ENCODE results near the gene BDKRB1. TPM values are rescaled to one million over a fixed set of nuclear protein-coding genes. Genes with fewer than 3 reads are reported as not detected.

The BDKRB1 gene
- total and polyA plus RNA-seq, 2 donors (not counting 1 experiment from before 2014, with no cell fraction given) = 5.4 to 22.5 TPM

- H3K9ac ChIP-seq (ENCODE audit: insufficient read depth, low read length) = no peak overlapping the region
- H4K20me1 ChIP-seq (ENCODE audit: control insufficient read depth, extremely low read depth, insufficient read depth, low read length) = no peaks in the 10 kb centered on the region
- no peak overlapping the region for H3K4me2 ChIP-seq (ENCODE audit: extremely low read depth, insufficient read depth, low read length)
- H3K4me1 ChIP-seq (ENCODE audit: control insufficient read depth, extremely low read depth, insufficient read depth, low read length) = peaks cover 21% of the 10 kb centered on the region
- peak overlapping the region; percentile 50 for H3K27ac ChIP-seq (ENCODE audit: insufficient read depth, low read length)
- H3K36me3 ChIP-seq (ENCODE audit: control insufficient read depth, insufficient read depth, low read length) = peaks cover 2% of the 10 kb centered on the region
- TF ChIP-seq CTCF (conservative IDR thresholded peaks at IDR 0.05 in 1 of 2, IDR thresholded peaks at IDR 0.05 in 1 of 2; ENCODE audit: low read depth in 1 of 2, low read length in 2 of 2) = peak in 1 of 2 donors; percentile 2
- TF ChIP-seq EZH2 (IDR thresholded peaks at IDR 0.05; ENCODE audit: low read length, missing control alignments) = no peak
- H3K27me3 ChIP-seq (ENCODE audit: control insufficient read depth, insufficient read depth, low read length) = no peaks in the 10 kb centered on the region
- no peaks in the 10 kb centered on the region for H3K79me2 ChIP-seq (ENCODE audit: control insufficient read depth, insufficient read depth, low read length)
- no peaks in the 10 kb centered on the region for H3K9me3 ChIP-seq (ENCODE audit: control insufficient read depth, insufficient read depth, low read depth, low read length)
- H2AFZ ChIP-seq (ENCODE audit: low read length) = no peak overlapping the region
- peak; percentile 96 to 98 for DNase-seq (ENCODE audit: low read depth in 2 of 2)
- no peak overlapping the region for H3K4me3 ChIP-seq (replicated peaks in 1 of 4; ENCODE audit: control extremely low read depth in 1 of 4, insufficient read depth in 1 of 4, low read depth in 3 of 4, low read length in 4 of 4)
These were observed 9.5 kb upstream of the BDKRB1 start for GRCh38 chr14:96246539-96246847.

GRCh38 chr14:96247031-96247430 lies 9.0 kb upstream of the BDKRB1 start:
- H3K79me2 ChIP-seq (ENCODE audit: control insufficient read depth, insufficient read depth, low read length) = no peaks in the 10 kb centered on the region
- no peaks in the 10 kb centered on the region for H3K36me3 ChIP-seq (ENCODE audit: control insufficient read depth, insufficient read depth, low read length)
- no peak overlapping the region for H2AFZ ChIP-seq (ENCODE audit: low read length)
- peaks cover 26% of the 10 kb centered on the region for H3K4me1 ChIP-seq (ENCODE audit: control insufficient read depth, extremely low read depth, insufficient read depth, low read length)
- no peak for TF ChIP-seq CTCF (conservative IDR thresholded peaks at IDR 0.05 in 1 of 2, IDR thresholded peaks at IDR 0.05 in 1 of 2; ENCODE audit: low read depth in 1 of 2, low read length in 2 of 2)
- TF ChIP-seq EZH2 (IDR thresholded peaks at IDR 0.05; ENCODE audit: low read length, missing control alignments) = no peak
- no peaks in the 10 kb centered on the region for H3K9me3 ChIP-seq (ENCODE audit: control insufficient read depth, insufficient read depth, low read depth, low read length)
- no peak overlapping the region for H3K9ac ChIP-seq (ENCODE audit: insufficient read depth, low read length)
- H4K20me1 ChIP-seq (ENCODE audit: control insufficient read depth, extremely low read depth, insufficient read depth, low read length) = no peaks in the 10 kb centered on the region
- no peak for DNase-seq (ENCODE audit: low read depth in 2 of 2)
- no peak overlapping the region for H3K4me2 ChIP-seq (ENCODE audit: extremely low read depth, insufficient read depth, low read length)
- H3K27me3 ChIP-seq (ENCODE audit: control insufficient read depth, insufficient read depth, low read length) = no peaks in the 10 kb centered on the region
- no peak overlapping the region for H3K27ac ChIP-seq (ENCODE audit: insufficient read depth, low read length)
- H3K4me3 ChIP-seq (replicated peaks in 1 of 4; ENCODE audit: control extremely low read depth in 1 of 4, insufficient read depth in 1 of 4, low read depth in 3 of 4, low read length in 4 of 4) = no peak overlapping the region

GRCh38 chr14:96249029-96249428 lies 7.0 kb upstream of the BDKRB1 start:
- TF ChIP-seq CTCF (conservative IDR thresholded peaks at IDR 0.05 in 1 of 2, IDR thresholded peaks at IDR 0.05 in 1 of 2; ENCODE audit: low read depth in 1 of 2, low read length in 2 of 2) (no peak), EZH2 (IDR thresholded peaks at IDR 0.05; ENCODE audit: low read length, missing control alignments) (no peak)
- Histone ChIP-seq H3K9ac (ENCODE audit: insufficient read depth, low read length) (no peak overlapping the region), H3K79me2 (ENCODE audit: control insufficient read depth, insufficient read depth, low read length) (no peaks in the 10 kb centered on the region), H3K4me2 (ENCODE audit: extremely low read depth, insufficient read depth, low read length) (no peak overlapping the region), H4K20me1 (ENCODE audit: control insufficient read depth, extremely low read depth, insufficient read depth, low read length) (no peaks in the 10 kb centered on the region), H3K36me3 (ENCODE audit: control insufficient read depth, insufficient read depth, low read length) (no peaks in the 10 kb centered on the region), H3K27ac (ENCODE audit: insufficient read depth, low read length) (peak overlapping the region; percentile 58), H3K27me3 (ENCODE audit: control insufficient read depth, insufficient read depth, low read length) (no peaks in the 10 kb centered on the region), H2AFZ (ENCODE audit: low read length) (no peak overlapping the region), H3K9me3 (ENCODE audit: control insufficient read depth, insufficient read depth, low read depth, low read length) (no peaks in the 10 kb centered on the region), H3K4me3 (replicated peaks in 1 of 4; ENCODE audit: control extremely low read depth in 1 of 4, insufficient read depth in 1 of 4, low read depth in 3 of 4, low read length in 4 of 4) (no peak overlapping the region), H3K4me1 (ENCODE audit: control insufficient read depth, extremely low read depth, insufficient read depth, low read length) (peaks cover 40% of the 10 kb centered on the region)
- DNase-seq (ENCODE audit: low read depth in 2 of 2) = peak; percentile 80 to 90

Data from fibroblast of lung (primary cell).